Stimulated activated CD4-positive, alpha-beta T cell treated with anti-CD3 and anti-CD28 coated beads, Interleukin-2, amount 100 ng/mL, for 4 hours (primary cell): ENCODE measurements around the gene EXOC6B.
"Not testable (repeated sequence)": the region's sequence is repeated elsewhere in the genome, so short reads cannot be mapped to it uniquely, and the experiment has no call there.

Experiments
- DNase-seq: peaks from one replicate; pipeline ENCODE4 v3.0.0-alpha.2; 2020; ENCODE audit warnings: low read depth

EXOC6B gene

DNA sequence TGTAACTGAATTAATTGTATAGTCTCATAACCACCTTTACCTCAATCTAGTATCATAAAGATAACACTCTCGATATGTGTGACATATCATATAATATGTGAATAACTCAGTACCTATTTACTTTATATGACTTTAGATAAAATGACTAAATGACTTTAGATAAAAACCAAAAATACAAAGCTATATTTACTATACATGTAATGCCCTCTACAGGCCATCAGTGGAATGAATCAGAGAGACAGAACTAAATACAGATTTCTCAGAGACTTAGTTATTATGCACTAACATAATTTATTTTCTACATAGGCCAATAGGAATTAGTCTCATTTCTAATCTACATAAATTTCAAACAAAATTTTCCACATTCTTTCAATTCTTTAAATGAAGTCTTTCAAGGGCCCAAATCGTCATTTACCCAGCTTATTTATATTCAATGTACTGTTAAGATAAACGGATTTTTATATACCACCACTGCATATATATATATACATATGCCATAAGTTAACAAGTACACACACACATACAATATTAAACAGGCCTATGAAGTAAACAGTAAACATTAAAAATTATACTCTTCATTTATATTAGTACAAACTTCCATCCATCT, 219.9 kb downstream of the EXOC6B start:
- DNase-seq: no peak

DNA sequence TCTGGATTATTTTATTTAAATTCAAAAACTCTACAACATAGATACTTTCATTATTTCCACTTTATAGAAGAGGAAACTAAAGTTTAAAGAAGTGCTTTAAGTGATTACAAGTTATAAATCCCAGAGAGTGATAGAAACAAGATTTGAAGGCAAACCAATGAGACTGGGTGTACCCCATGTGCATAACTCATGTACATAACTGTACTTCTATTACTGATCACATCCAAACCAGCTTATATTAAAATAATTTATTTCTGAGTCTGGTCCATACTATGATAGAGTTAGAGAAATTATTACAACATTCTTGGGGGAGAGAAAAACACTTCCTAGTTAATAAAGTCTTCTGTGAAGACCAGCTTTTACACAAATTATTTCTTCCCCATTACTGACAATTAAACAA, 221.4 kb downstream of the EXOC6B start:
- DNase-seq: no peak

DNA sequence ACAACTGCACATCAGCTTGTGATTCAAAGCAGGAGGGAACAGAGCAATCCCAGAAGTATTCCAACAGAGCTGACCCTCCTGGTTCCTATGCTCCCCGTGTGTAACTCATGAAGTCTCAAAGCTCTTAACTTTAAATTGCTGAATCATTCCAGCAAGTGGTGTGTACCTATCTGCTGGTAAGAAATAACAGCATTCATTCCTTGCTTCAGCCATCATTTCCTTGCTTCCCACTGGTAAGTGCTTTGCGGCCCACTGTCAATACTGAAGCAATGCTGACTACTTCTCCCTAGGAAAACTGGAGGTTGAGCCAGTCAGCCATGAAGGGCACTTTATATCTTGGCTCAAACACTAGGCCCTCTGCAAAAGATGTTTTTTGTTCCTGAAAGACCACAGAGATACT, 222.4 kb downstream of the EXOC6B start:
- no peak for DNase-seq

DNA sequence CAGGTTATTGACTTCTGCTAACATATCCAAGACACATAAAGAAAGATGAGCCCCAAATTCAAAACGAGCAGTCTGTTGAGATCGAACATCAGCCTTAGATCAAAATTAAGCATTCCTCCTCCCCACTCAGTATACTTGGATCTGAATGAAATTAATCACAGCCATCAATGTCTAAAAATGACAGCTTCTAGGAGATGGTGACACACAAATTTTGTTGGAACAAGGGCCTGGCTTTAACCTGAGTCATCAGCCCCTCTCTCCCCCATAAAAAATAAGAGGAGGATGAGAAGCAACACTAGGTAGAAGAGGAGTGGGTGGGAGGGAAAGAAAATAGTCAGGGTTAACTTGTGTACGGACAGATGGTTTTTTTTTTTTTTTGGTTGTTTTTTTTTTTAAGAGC, 223.1 kb downstream of the EXOC6B start:
- no peak for DNase-seq

DNA sequence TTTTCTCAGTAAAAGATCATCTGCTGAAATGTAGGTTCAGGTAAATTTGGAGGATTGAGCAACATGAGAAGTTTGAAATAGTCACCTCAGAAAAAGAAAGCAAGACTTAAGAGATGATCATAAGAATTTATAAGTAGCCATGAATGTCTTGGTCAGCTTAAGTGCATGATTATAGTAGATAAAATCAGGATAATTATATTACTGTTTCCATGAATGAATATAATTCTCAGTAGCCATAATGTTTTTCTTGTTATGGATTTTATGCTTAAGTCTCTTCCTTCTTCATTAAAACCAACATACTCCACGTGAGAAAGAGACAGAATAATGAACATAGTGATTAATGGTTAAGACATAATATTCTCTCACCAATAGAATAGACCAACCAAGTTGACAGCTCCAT, 223.7 kb downstream of the EXOC6B start:
- DNase-seq: no peak

DNA sequence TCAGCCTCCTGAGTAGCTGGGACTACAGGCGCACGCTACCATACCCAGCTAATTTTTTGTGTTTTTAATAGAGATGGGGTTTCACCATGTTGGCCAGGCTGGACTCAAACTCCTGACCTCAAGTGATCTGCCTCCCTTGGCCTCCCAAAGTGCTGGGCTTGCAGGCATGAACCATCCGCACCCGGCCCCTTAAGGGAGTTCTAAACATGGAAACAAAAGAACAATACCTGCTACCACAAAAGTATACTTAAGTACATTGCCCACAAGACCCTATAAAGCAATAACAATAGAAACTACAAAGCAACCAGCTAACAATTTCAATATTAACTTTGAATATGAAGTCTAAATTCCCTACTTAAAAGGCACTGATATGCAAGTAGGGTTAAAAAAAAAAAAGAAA, 242.0 kb downstream of the EXOC6B start:
- not testable (repeated sequence) for DNase-seq

DNA sequence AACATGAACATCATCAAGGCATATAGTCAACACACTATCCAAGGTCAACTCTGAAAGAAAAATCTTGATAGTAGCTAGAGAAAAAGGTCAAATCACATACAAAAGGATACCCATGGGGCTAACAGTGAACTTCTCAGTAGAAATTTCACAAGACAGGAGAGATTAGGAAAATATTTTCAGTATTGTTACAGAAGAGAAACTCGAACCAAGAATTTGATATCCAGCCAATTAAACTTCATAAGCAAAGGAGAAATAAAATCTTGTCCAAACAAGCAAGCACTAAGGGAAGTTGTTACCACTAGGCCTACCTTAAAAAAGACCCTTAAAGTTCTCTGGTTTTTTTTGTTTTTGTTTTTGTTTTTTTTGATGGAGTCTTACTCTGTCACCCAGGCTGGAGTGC, 242.5 kb downstream of the EXOC6B start:
- DNase-seq: no peak

DNA sequence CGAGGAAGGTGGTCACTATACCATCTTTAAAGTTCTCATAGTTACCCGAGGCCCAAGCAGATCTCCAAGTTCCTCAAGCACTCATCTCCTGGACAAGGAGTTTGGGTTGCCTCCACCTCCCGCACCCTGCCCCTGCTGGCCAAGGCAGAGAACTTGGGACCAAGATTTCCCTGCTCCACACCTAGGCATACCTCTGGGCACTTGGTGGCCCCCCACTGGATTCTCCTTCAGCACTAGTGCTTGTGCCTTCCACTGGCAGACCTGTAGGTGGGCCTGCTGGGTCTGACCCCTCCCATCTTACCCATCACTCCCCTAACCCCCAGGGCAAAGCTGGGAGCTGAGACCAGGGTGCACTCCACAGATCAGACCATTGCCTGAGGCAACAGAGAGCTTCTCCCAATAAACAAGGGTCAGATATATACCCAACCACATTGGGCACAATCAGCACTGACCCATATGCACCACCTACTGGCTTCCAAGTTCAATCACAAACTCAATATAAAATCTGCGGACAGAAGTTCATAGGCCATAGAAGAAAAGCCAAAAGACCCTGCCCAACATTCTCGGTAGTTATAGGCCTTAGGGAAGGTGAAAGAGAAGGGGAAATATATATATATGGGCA, 244.2 kb downstream of the EXOC6B start:
- no peak for DNase-seq

DNA sequence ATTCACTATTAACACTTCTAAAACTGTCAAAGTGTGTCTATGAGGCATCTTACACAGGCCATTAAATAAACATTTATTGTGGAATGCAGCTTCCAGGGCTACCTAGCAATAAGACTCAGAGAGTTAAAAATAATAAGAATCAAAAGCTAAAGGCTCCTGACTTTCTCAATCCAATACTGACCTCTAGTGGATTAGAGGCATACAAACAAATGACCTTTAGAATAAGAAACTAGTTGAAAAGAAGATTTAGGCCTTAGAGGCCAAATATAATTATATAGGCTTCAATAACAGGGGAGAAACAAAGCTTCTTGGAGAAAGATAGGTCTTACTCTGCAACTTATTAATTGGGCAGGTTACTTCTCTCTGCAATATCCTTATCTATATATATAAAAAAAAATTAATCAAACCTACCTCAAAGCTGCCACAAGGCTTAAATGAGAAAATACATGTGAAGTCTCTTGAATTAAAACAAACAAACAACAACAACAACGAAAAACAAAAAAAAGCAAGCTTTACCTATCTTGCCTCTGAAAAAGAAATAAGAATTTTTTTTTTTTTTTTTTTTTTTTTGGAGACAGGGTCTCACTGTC, 246.1 kb downstream of the EXOC6B start:
- no peak for DNase-seq

DNA sequence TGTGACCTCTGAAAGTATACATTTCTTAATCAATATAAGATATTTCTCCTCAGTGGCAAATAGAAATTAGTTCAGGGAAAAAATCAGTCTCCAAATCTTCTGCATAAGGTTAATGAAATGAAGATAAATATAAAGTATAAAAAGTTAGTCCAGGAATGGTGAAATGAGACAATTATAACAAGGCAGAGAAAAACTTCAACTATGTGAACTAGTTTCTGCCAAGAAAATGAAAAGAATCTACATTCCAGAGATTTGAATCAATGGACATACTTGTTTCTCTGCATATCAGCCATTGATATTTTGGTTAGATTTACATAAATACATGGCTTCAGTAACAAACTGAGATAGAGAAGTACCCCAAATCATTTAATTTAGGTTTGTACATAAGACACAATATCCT, 249.0 kb downstream of the EXOC6B start:
- no peak for DNase-seq

DNA sequence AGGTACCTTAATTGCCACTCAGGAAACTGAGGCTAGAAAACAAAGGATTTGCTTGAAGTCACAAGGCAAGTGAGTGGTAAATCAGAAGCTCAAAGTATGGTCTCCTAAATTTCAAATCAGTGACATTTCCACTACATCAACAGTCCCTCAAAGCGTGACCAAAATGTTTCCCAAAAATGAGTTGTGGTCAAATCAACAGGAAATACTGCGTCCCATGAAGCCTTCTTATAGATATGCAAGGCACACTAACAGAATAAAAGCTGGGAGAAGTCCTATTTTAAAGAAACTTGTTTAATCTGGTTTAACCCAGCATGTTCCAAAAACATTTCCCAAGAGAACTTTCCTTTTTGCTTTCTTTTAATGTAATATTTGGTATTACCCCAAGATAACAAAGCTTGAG, 249.4 kb downstream of the EXOC6B start:
- DNase-seq: no peak

DNA sequence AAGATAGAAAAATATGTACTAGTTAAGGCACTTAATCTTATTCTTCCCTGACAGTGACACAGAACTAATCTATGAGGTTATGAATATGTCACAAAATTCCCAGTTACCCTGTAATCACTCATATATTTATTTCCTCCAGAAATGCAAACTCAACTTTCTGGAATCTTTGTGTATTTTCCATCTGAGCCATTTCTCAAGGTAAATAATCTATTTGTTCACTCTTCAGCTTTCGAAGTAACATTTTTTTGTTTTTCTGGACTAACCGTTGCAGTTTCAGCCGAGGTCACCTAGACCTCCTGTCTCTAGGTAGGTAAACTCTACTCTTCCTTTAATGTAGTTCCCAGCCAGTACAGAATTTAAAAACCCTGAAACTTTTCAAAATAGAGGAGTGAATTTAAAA, 250.9 kb downstream of the EXOC6B start:
- no peak for DNase-seq

DNA sequence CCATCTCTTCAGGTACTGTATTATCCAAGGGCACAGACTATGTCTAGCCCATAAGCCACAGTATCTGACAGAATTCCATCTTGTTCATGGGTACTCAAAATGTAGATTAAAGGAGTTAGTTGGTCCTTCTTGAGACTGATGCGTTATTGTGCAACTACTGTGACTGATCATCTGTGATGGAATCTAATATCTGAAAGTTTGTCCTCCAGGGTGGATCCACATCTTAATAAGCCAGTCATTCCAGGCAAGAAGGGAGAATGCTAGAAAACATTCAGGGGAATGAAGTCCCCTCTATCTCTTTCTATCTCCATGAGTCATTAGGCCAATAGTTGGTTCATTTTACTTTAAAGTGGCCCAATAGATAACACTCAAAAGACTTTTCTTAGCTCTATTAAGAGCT, 252.6 kb downstream of the EXOC6B start:
- no peak for DNase-seq

DNA sequence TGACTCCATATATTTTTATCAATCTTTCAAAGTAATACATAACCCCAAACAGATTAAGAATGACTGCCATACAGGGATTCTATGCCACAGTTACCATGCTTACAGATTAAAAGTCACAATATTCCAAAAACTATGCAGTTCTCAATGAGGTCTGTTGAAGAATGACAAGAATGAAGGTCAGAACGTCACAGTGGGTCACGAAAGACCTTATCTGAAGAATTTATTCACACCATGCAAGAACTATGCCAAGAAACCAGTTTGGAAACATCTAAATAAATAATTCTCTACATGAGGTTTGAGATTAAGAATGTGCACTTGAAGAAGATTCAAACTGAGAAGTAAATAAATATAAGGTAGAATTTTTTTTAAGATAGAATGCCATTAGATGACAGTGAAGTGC, 253.3 kb downstream of the EXOC6B start:
- DNase-seq: no peak

DNA sequence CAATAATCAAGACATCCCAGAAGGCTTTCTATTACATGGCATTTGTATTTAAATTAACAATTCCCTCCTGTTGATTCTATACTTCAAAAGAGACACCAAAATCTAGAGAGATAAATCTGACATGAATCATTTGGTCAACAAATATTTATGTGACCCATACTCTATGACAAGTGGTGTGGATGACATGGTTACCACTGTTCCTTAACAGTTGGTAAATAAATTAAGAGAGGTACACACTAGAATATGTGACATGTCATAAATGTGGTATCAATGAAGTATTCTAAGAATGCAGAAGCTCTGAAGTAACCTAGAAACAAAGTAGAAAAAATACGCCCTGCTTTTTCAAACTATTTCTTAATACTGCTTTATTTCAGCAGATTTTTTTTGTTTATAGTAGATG, 255.4 kb downstream of the EXOC6B start:
- DNase-seq: no peak

DNA sequence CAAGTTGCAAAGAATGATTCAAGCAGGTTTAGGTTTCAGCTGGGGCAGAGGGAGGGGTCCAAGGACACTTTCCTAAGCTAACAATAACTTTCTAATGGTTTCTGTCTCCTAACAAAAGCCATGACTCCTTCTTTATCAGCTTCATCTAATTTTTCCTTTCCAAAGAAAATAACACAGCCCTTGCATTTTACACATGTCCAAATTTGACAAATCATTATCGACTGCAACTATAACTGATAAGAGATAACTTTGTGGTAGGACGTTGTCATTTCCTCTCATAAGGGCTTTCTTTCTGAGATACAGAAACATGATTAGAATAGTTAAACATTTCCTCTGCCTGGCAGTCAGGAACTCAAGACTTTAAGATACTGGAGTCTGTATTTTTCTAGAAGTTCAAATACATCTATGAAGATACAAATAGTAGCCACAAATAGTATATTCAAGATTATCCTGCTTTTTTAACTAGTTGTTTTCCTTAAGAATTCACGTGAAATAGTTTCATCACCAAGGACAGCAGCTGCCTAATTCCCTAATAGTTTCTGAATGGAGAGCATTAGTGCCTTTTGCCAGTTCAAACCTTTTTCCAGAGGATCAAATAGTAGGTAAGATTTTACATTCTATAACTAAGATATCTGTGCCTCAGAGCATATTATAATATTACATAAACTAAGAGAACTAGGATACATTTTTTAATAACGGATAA, 263.2 kb downstream of the EXOC6B start:
- no peak for DNase-seq

DNA sequence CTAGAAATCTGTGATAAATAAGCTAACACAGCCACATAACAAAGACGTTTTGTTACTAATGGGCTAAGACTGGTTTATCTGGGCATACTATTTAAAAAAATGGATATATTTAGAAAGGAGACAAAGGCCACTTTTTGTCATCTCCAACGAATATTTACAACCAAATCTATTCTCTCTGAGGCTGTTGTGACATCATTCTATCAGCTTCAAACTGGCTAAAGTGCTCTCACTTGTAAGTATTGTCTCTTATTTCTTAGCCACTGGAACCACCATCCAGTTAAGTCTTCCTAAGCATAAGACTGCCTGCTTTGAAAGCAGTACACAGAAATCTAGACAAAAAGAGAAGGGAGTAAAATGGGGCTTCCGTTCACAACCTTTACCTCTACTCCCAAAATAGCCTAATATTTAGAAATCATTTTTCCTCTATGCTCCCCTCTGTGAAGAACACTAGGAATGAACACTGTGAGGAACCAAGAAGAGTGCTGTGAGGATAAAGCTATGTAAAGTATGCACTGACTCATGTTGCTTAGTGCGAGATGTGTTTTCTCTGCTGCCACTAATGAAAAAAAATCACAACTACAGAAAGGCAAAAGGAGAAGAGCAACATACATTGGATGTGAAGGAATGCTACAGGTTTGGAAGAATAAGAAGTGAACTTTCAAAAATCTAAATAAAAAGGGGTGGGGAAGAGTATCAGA, 264.1 kb downstream of the EXOC6B start:
- no peak for DNase-seq

DNA sequence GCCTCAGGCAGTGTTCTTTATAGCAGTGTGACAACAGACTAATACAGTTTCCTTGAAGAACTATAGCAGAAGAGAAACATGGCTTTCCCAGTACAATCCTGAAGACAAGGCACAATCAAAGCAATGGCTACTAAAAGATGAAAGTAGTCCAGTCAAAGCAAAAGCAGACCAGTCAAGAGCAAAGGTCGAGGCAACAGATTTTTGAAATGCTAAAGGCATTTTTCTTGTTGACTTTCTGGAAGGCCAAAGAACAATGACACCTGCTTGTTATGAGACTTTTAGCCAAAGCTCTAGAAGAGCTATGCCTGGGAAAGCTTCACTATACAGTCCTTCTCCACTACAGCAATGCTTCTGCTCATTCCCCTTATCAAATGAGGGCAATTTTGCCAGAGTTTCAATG, 269.9 kb downstream of the EXOC6B start:
- DNase-seq: no peak

DNA sequence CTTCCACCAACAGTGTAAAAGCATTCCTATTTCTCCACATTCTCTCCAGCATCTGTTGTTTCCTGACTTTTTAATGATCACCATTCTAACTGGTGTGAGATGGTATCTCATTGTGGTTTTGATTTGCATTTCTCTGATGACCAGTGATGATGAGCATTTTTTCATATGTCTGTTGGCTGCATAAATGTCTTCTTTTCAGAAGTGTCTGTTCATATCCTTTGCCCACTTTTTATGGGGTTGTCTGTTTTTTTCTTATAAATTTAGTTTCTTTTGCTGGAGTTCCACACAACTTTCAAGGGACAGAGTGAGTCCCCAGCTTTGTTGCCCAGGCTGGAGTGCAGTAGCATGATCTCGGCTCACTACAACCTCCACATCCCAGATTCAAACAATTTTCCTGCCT, 270.5 kb downstream of the EXOC6B start:
- DNase-seq: not testable (repeated sequence)

DNA sequence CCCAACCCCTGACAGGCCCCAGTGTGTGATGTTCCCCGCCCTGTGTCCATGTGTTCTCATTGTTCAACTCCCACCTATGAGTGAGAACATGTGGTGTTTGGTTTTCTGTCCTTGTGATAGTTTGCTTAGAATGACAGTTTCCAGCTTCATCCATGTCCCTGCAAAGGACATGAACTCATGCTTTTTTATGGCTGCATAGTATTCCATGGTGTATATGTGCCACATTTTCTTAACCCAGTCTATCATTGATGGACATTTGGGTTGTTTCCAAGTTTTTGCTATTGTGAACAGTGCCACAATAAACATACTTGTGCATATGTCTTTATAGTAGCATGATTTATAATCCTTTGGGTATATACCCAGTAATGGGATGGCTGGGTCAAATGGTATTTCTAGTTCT, 270.9 kb downstream of the EXOC6B start:
- not testable (repeated sequence) for DNase-seq

DNA sequence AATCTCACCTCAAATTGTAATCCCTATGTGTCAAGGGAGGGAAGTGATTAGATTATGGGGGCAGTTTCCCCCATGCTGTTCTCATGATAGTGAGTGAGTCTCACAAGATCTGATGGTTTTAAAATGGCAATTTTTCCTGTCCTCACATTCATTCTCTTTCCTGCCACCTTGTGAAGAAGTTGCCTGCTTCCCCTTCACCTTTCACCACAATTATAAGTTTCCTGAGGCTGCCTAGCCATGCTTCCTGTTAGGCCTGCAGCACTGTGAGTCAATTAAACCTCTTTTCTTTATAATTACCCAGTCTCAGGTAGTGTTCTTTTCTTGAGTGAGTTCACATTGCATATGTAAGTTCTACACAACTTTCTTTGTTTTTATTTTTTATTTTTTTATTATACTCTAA, 271.5 kb downstream of the EXOC6B start:
- no peak for DNase-seq

DNA sequence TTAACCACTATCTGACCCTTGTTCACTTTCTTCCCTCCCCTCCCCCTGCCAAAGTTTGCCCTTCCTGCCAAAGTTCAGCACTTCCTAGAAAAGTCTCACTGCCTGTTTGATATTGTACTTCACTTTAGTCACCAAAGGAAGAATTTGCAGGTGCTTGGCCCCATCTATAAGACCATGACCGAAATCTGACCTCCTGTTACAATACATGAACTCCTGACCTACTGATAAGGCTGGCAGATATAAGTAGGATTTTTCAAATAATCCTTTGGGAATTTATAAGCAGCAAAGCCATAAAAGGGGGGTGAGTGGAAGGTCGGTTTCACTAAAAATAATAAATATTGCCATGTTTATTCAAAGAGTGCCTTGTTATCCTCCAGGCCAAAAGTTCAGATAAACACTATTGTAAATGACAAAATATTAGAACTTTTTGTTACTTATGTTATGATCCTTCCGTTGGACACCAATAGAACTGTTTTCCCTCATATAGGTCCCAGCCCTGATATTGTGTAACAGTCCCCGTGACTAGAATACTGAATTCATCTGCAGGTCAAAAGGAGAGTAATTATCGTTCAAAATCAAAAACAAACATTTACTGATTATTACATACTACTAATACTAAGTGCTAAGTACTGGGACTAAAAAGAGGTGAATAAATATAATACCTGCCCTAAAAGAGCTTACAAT, 277.6 kb downstream of the EXOC6B start:
- no peak for DNase-seq
